K562 (cell line): Measurements from ENCODE around the gene ZKSCAN4. TPM values are rescaled to one million over a fixed set of nuclear protein-coding genes. Genes with fewer than 3 reads are reported as not detected.

Experiments
- ATAC-seq: fragments of 200-7000 bp; cut with Tn5 transposase; 3 replicates; pipeline ENCODE4 v1.9.1; 2020; ENCODE audit warnings: moderate library complexity
- BruUV-seq: library from RNA; stranded (reverse); fragments of 400-500 nt; replicated peaks from 2 replicates; lab custom pipeline; 2021; lab: Mats Ljungman, UMichigan
- CTCF ChIA-PET: fragments of 300-600 bp; formaldehyde crosslinking; extraction: SDS; loops from one replicate; lab custom pipeline; 2021; ENCODE audit warnings: low intra/inter-chr PET ratio; lab: Yijun Ruan, JAX
- POLR2A ChIA-PET: fragments of 300-600, 350-650 bp; sonication (Branson Sonifier 250); formaldehyde crosslinking; extraction: SDS; loops from one replicate; lab custom pipeline; 2021; ENCODE audit warnings: antibody characterized with exemption, inconsistent platforms; lab: Yijun Ruan, JAX
- DNase-seq, 4 experiments: peaks; one replicate each; pipeline versions ENCODE4 v3.0.0 to v3.0.0-alpha.2; 2011 to 2018; ENCODE audit warnings: low spot score in 3 of 4, mixed read lengths in 3 of 4; ENCODE audit errors: extremely low read depth in 1 of 4
- FAIRE-seq: peaks from 2 replicates; lab custom pipeline; 2011; peaks lifted over from hg19 to GRCh38; lab: Jason Lieb, UNC
- H2AFZ ChIP-seq: 2 replicates; pipeline ENCODE4 v1.6.0; 2011; ENCODE audit warnings: low read depth, low read length, control low read depth, inconsistent platforms
- H3K27ac ChIP-seq: fragments of 200-600 bp; 3 replicates; pipeline ENCODE4 v1.8.0; 2011; ENCODE audit warnings: low read depth, mild to moderate bottlenecking, control low read depth, inconsistent platforms, low read length, moderate library complexity, mixed read lengths; ENCODE audit errors: extremely low read depth
- H3K27me3 ChIP-seq, 2 experiments: fragments of 300-600 bp in 1 of 2; 2 replicates in 1 of 2; 3 replicates in 1 of 2; pipeline versions ENCODE4 v1.6.0 to v1.8.0; 2011; ENCODE audit warnings: inconsistent platforms in 2 of 2, low read length in 2 of 2, mild to moderate bottlenecking in 1 of 2, mixed read lengths in 1 of 2, moderate library complexity in 1 of 2; ENCODE audit not compliant: control insufficient read depth in 2 of 2, insufficient read depth in 2 of 2
- H3K36me3 ChIP-seq: fragments of 300-600 bp; 3 replicates; pipeline ENCODE4 v1.8.0; 2011; ENCODE audit warnings: mild to moderate bottlenecking, low read length, inconsistent platforms; ENCODE audit not compliant: control insufficient read depth, insufficient read depth
- H3K4me1 ChIP-seq, 2 experiments: fragments of 200-600 bp in 1 of 2; replicated peaks in 1 of 2; 2 replicates in 1 of 2; 3 replicates in 1 of 2; pipeline versions ENCODE4 v1.5.1 to v1.8.0; 2011; ENCODE audit warnings: inconsistent platforms in 2 of 2, low read length in 2 of 2, mild to moderate bottlenecking in 1 of 2, mixed read lengths in 1 of 2, moderate library complexity in 1 of 2; ENCODE audit not compliant: control insufficient read depth in 2 of 2, insufficient read depth in 2 of 2
- H3K4me2 ChIP-seq: 2 replicates; pipeline ENCODE4 v1.6.1; 2011; ENCODE audit warnings: low read length, control low read depth, inconsistent platforms, mixed read lengths; ENCODE audit not compliant: insufficient read depth
- H3K4me3 ChIP-seq: fragments of 200-600 bp; sonication (generic), shearing (Covaris generic); 2 replicates; pipeline ENCODE4 v1.5.1; 2016; ENCODE audit warnings: control low read depth, inconsistent platforms
- H3K79me2 ChIP-seq: fragments of 200-600 bp; 3 replicates; pipeline ENCODE4 v1.8.0; 2011; ENCODE audit warnings: low read length, inconsistent platforms; ENCODE audit not compliant: control insufficient read depth, insufficient read depth
- H3K9ac ChIP-seq, 2 experiments: 2 replicates each; pipeline versions ENCODE4 v1.6.0 to v1.6.1; 2011; ENCODE audit warnings: low read depth in 2 of 2, low read length in 2 of 2, control low read depth in 1 of 2, inconsistent platforms in 1 of 2, mild to moderate bottlenecking in 1 of 2, mixed read lengths in 1 of 2; ENCODE audit not compliant: insufficient read depth in 1 of 2
- H3K9me1 ChIP-seq: one replicate; pipeline ENCODE4 v1.6.0; 2011; ENCODE audit warnings: inconsistent platforms, mild to moderate bottlenecking, low read length, moderate library complexity; ENCODE audit not compliant: control insufficient read depth, insufficient read depth
- H3K9me3 ChIP-seq: replicated peaks from 2 replicates; pipeline ENCODE4 v1.5.1; 2011; ENCODE audit warnings: low read depth, low read length, inconsistent platforms; ENCODE audit not compliant: control insufficient read depth, insufficient read depth
- H4K20me1 ChIP-seq: replicated peaks from 2 replicates; pipeline ENCODE4 v1.6.1; 2011; ENCODE audit warnings: low read length, inconsistent platforms, mixed read lengths; ENCODE audit not compliant: control insufficient read depth, insufficient read depth
- AFF1 ChIP-seq, 2 experiments: fragments of 450-650 bp; IDR thresholded peaks; 2 replicates each; pipeline ENCODE4 v1.6.1; 2018; ENCODE audit warnings: mild to moderate bottlenecking in 2 of 2, low read depth in 1 of 2; ENCODE audit not compliant: partially characterized antibody in 2 of 2
- KLF10 ChIP-seq: fragments of 250-450 bp; sonication (Bioruptor Pico); IDR thresholded peaks from 2 replicates; pipeline ENCODE4 v1.6.1; 2021; ENCODE audit warnings: matching md5 sums
- NR2C2 ChIP-seq, 2 experiments: fragments of 200-800 bp in 1 of 2; sonication (Bioruptor generic) in 1 of 2; sonication (generic) in 1 of 2; formaldehyde crosslinking in 1 of 2; IDR thresholded peaks; 2 replicates each; pipeline versions ENCODE4 v1.6.1 to v1.8.0; 2016 to 2022; ENCODE audit warnings: mild to moderate bottlenecking in 1 of 2, missing compliant biosample characterization in 1 of 2, missing genetic modification characterization in 1 of 2, missing genetic modification reagents in 1 of 2
- ZNF589 ChIP-seq: fragments of 200-800 bp; sonication (Bioruptor generic); IDR thresholded peaks from 2 replicates; pipeline ENCODE4 v1.6.1; 2016; ENCODE audit warnings: low read depth, missing genetic modification characterization, missing compliant biosample characterization
- WGBS: fragments of 100-300 bp; shearing (Covaris generic); methylation state at CpG from one replicate; pipeline ENCODE4 v1.1.6; 2016; ENCODE audit warnings: low coverage, mixed read lengths; ENCODE audit not compliant: insufficient coverage; ENCODE audit errors: missing lambda C conversion rate; 5-methylcytosine and 5-hydroxymethylcytosine counted together
- in situ Hi-C: fragments of 300-500 bp; cut with MboI; formaldehyde crosslinking; loops from 4 replicates; pipeline ENCODE4 v1.15.0; 2018; ENCODE audit warnings: inconsistent platforms, mixed read lengths
- intact Hi-C: fragments of 100-400 bp; cut with micrococcal nuclease; formaldehyde crosslinking; loops from 2 replicates; pipeline ENCODE4 v1.14.2; 2022
- polyA plus RNA-seq, 8 experiments: library from polyadenylated mRNA; depleted of rRNA in 4 of 8; stranded (reverse) in 5 of 8; unstranded in 3 of 8; fragments of >200 nt; fragmentation: Nextera tagmentation in 2 of 8; fragmentation: Illumina TruSeq in 1 of 8; extraction: Ambion mirVana in 2 of 8; extraction: Trizol in 1 of 8; gene quantifications; 2 replicates each; pipeline versions ENCODE4 v1.2.1 to v1.2.3, GENCODE V29; 2011 to 2014; ENCODE audit warnings: inconsistent platforms in 1 of 8, missing spikeins in 1 of 8
- total RNA-seq, 7 experiments: library from RNA; depleted of rRNA in 6 of 7; stranded (reverse); fragments of >200 nt in 6 of 7; fragmentation: Illumina TruSeq in 2 of 7; extraction: Trizol in 2 of 7; gene quantifications; 2 replicates each; pipeline versions ENCODE4 v1.2.1 to v1.2.3, GENCODE V29; 2011 to 2021; ENCODE audit warnings: low replicate concordance in 1 of 7
- TF ChIP-seq, protein P1 (sequence below): sonication (generic); formaldehyde crosslinking; IDR thresholded peaks from 2 replicates; pipeline ENCODE4 v1.8.0; 2022; ENCODE audit warnings: missing genetic modification reagents, mild to moderate bottlenecking, borderline replicate concordance
- TF ChIP-seq, protein P2 (sequence below): fragments of 450-650 bp; IDR thresholded peaks from 2 replicates; pipeline ENCODE4 v1.6.1; 2016; ENCODE audit warnings: low read depth

The ZKSCAN4 gene
- total and polyA plus RNA-seq, 9 of the 15 experiments (the other 6 are each of a cell fraction or from before 2014, with no cell fraction given), result 1.2 to 5.3 (median 4.7) TPM

GRCh38 chr6:28248916-28249315 lies 3.2 kb downstream of the ZKSCAN4 start:
- H3K27ac ChIP-seq, result no peak overlapping the region
- POLR2A ChIA-PET, result interaction anchor here (0.6 to 8.3 kb wide), 3 partner anchors 8 to 19 kb away, joined by 3 to 73 read pairs (median 9); partner anchors contain the start of gene ZSCAN26
- H2AFZ ChIP-seq, result no peak overlapping the region
- H4K20me1 ChIP-seq, result no peaks in the 10 kb centered on the region
- no peak overlapping the region for H3K9ac ChIP-seq
- peaks cover 46% of the 10 kb centered on the region; the same call in 2 of the 3 replicates for H3K36me3 ChIP-seq
- ATAC-seq (no peak), FAIRE-seq (no peak), DNase-seq (no peak)
- no TSS peak for BruUV-seq
- H3K4me3 ChIP-seq, result no peak overlapping the region
- no peaks in the 10 kb centered on the region for H3K9me1 ChIP-seq
- CTCF ChIA-PET, result no interaction called here
- H3K27me3 ChIP-seq, result no peaks in the 10 kb centered on the region
- in situ Hi-C loops (no loop called here), intact Hi-C loops (no loop called here)
- 0 out of 2 replicates have a peak, but pooled peaks cover 2% of the 10 kb centered on the region for H3K9me3 ChIP-seq
- peaks cover 10 to 21% of the 10 kb centered on the region in 2 experiments for H3K4me1 ChIP-seq
- no peak overlapping the region for H3K4me2 ChIP-seq
- 59% methylated on average over 1 of the region's 1 CpG for WGBS
- peaks cover 19% of the 10 kb centered on the region for H3K79me2 ChIP-seq
- no peak for TF ChIP-seq NR2C2 (CRISPR knock-in tag; IDR thresholded peaks at IDR 0.05)
- no peak for TF ChIP-seq NR2C2 (tag; IDR thresholded peaks at IDR 0.05)
- no peak for TF ChIP-seq KLF10 (CRISPR knock-in tag)
- no peak for TF ChIP-seq ZNF589 (CRISPR knock-in tag)
- TF ChIP-seq, protein P1, sequence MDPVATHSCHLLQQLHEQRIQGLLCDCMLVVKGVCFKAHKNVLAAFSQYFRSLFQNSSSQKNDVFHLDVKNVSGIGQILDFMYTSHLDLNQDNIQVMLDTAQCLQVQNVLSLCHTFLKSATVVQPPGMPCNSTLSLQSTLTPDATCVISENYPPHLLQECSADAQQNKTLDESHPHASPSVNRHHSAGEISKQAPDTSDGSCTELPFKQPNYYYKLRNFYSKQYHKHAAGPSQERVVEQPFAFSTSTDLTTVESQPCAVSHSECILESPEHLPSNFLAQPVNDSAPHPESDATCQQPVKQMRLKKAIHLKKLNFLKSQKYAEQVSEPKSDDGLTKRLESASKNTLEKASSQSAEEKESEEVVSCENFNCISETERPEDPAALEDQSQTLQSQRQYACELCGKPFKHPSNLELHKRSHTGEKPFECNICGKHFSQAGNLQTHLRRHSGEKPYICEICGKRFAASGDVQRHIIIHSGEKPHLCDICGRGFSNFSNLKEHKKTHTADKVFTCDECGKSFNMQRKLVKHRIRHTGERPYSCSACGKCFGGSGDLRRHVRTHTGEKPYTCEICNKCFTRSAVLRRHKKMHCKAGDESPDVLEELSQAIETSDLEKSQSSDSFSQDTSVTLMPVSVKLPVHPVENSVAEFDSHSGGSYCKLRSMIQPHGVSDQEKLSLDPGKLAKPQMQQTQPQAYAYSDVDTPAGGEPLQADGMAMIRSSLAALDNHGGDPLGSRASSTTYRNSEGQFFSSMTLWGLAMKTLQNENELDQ (CRISPR knock-in tag), result no peak
- TF ChIP-seq, protein P2, sequence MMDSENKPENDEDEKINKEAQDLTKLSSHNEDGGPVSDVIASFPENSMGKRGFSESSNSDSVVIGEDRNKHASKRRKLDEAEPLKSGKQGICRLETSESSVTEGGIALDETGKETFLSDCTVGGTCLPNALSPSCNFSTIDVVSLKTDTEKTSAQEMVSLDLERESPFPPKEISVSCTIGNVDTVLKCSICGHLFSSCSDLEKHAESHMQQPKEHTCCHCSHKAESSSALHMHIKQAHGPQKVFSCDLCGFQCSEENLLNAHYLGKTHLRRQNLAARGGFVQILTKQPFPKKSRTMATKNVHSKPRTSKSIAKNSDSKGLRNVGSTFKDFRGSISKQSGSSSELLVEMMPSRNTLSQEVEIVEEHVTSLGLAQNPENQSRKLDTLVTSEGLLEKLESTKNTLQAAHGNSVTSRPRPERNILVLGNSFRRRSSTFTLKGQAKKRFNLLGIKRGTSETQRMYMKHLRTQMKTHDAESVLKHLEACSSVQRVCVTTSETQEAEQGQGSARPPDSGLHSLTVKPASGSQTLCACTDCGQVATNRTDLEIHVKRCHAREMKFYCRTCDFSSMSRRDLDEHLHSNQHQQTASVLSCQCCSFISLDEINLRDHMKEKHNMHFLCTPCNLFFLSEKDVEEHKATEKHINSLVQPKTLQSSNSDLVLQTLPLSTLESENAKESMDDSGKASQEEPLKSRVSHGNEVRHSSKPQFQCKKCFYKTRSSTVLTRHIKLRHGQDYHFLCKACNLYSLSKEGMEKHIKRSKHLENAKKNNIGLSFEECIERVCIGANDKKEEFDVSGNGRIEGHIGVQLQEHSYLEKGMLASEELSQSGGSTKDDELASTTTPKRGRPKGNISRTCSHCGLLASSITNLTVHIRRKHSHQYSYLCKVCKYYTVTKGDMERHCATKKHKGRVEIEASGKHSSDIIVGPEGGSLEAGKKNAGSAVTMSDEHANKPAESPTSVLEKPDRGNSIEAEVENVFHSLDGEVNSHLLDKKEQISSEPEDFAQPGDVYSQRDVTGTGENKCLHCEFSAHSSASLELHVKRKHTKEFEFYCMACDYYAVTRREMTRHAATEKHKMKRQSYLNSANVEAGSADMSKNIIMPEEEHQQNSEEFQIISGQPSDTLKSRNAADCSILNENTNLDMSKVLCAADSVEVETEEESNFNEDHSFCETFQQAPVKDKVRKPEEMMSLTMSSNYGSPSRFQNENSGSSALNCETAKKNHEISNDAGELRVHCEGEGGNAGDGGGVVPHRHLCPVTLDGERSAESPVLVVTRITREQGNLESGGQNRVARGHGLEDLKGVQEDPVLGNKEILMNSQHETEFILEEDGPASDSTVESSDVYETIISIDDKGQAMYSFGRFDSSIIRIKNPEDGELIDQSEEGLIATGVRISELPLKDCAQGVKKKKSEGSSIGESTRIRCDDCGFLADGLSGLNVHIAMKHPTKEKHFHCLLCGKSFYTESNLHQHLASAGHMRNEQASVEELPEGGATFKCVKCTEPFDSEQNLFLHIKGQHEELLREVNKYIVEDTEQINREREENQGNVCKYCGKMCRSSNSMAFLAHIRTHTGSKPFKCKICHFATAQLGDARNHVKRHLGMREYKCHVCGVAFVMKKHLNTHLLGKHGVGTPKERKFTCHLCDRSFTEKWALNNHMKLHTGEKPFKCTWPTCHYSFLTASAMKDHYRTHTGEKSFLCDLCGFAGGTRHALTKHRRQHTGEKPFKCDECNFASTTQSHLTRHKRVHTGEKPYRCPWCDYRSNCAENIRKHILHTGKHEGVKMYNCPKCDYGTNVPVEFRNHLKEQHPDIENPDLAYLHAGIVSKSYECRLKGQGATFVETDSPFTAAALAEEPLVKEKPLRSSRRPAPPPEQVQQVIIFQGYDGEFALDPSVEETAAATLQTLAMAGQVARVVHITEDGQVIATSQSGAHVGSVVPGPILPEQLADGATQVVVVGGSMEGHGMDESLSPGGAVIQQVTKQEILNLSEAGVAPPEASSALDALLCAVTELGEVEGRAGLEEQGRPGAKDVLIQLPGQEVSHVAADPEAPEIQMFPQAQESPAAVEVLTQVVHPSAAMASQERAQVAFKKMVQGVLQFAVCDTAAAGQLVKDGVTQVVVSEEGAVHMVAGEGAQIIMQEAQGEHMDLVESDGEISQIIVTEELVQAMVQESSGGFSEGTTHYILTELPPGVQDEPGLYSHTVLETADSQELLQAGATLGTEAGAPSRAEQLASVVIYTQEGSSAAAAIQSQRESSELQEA, result no peak
- no peak for TF ChIP-seq AFF1 (IDR thresholded peaks at IDR 0.05; ENCODE audit: low read depth in 1 of 2, partially characterized antibody in 2 of 2)
